Progenitor cell of endocrine pancreas (in vitro differentiated cells): Measurements from ENCODE around the gene CLIC5. TPM values are rescaled to one million over a fixed set of nuclear protein-coding genes. Genes with fewer than 3 reads are reported as not detected.
A peak's percentile ranks its signal among the peaks of the same experiment; 100 is the strongest.

Experiments
- DNase-seq: peaks from one replicate; pipeline ENCODE4 v3.0.0; 2021; ENCODE audit warnings: low spot score; ENCODE audit not compliant: unreplicated experiment
- H3K27ac Mint-ChIP-seq: 2 replicates; pipeline ENCODE4 v1.8.0; 2021; ENCODE audit warnings: mild to moderate bottlenecking, moderate library complexity, mixed read lengths
- H3K27me3 Mint-ChIP-seq: 2 replicates; pipeline ENCODE4 v1.8.0; 2021; ENCODE audit warnings: mixed read lengths
- H3K36me3 Mint-ChIP-seq: 2 replicates; pipeline ENCODE4 v1.8.0; 2022; ENCODE audit warnings: mixed read lengths; ENCODE audit not compliant: insufficient read depth
- H3K4me1 Mint-ChIP-seq: 2 replicates; pipeline ENCODE4 v1.8.0; 2021; ENCODE audit warnings: low read depth, mixed read lengths
- H3K4me3 Mint-ChIP-seq: 2 replicates; pipeline ENCODE4 v1.8.0; 2021; ENCODE audit warnings: low read depth, mild to moderate bottlenecking, moderate library complexity, mixed read lengths
- H3K9me3 Mint-ChIP-seq: 2 replicates; pipeline ENCODE4 v1.8.0; 2021; ENCODE audit warnings: low read depth, mixed read lengths
- CTCF ChIP-seq: fragments of 200-600 bp; sonication (generic); IDR thresholded peaks from one replicate; pipeline ENCODE4 v1.5.0; 2021; ENCODE audit warnings: antibody characterized with exemption, mild to moderate bottlenecking; ENCODE audit not compliant: unreplicated experiment
- long read RNA-seq: library from polyadenylated mRNA; unstranded; transcript quantifications from one replicate; pipeline ENCODE4 v2.0.0, GENCODE V29; 2020
- total RNA-seq: library from RNA; stranded (reverse); gene quantifications from 2 replicates; pipeline ENCODE4 v1.2.1, GENCODE V29; 2021

Gene CLIC5
- 28.4 and 35.9 TPM in 2 replicates for total RNA-seq
- long read RNA-seq, full-length matches to known transcripts = 35 of 86 reads
- long read RNA-seq, partial matches to known transcripts = 7 of 86 reads
- long read RNA-seq, other reads (novel, unspliced or antisense) = 44 of 86 reads

- Mint-ChIP-seq H3K27me3 (peaks cover 10% of the 10 kb centered on the region), H3K4me3 (peak within 1 kb of the TSS; percentile 80)
Observed at GRCh38 chr6:46015119-46015968, at the start of gene CLIC5. CLIC5 (minus strand) TSS chr6:46015860; CDS start chr6:46015542, 318 bp downstream.

GRCh38 chr6:46062991-46063390 lies 47.3 kb upstream of the CLIC5 start:
- Mint-ChIP-seq H3K4me3 (no peak overlapping the region), H3K36me3 (peaks cover 18% of the 10 kb centered on the region), H3K27me3 (no peaks in the 10 kb centered on the region), H3K9me3 (peaks cover 5% of the 10 kb centered on the region), H3K27ac (peak overlapping the region; percentile 91), H3K4me1 (peaks cover 55% of the 10 kb centered on the region)
- no peak for TF ChIP-seq CTCF
- DNase-seq = no peak

More at GRCh38 chr6:46015119-46015968, at the start of gene CLIC5:
- Mint-ChIP-seq H3K4me1 (peaks cover 28% of the 10 kb centered on the region), H3K27ac (peak within 1 kb of the TSS; percentile 65), H3K36me3 (peaks cover 2% of the 10 kb centered on the region), H3K9me3 (no peaks in the 10 kb centered on the region)
- peak; percentile 30 for DNase-seq
- no peak for TF ChIP-seq CTCF

GRCh38 chr6:46062312-46062711 lies 46.7 kb upstream of the CLIC5 start:
- peak; percentile 16 for DNase-seq
- Mint-ChIP-seq H3K9me3 (peaks cover 12% of the 10 kb centered on the region), H3K4me3 (peak overlapping the region; percentile 38), H3K27ac (peak overlapping the region; percentile 95), H3K4me1 (peaks cover 53% of the 10 kb centered on the region), H3K27me3 (no peaks in the 10 kb centered on the region), H3K36me3 (peaks cover 21% of the 10 kb centered on the region)
- no peak for TF ChIP-seq CTCF

DNA sequence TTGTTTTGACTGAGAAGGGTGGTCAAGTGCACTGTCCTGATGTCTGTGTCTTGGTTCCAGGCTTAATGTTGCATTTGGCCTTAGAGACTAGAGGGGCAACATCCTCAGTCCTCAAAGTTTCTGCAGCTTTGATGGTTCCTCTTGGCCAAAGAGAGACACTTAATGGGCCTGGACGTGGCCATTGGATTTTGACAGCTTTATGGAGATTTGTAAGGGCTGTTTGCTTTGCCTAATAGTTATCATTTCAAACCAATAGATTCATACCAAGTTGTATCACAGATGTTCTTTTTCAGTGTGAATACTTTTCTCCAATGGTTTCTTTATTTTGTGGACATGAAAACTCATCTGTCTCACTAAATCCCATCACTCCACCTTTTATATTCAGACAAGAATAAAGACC lies 45.8 kb upstream of the CLIC5 start:
- H3K9me3 Mint-ChIP-seq = peaks cover 20% of the 10 kb centered on the region
- DNase-seq = no peak
- H3K27me3 Mint-ChIP-seq = no peaks in the 10 kb centered on the region
- peak overlapping the region; percentile 95 for H3K27ac Mint-ChIP-seq
- no peak overlapping the region for H3K4me3 Mint-ChIP-seq
- H3K36me3 Mint-ChIP-seq = peaks cover 20% of the 10 kb centered on the region
- H3K4me1 Mint-ChIP-seq = peaks cover 47% of the 10 kb centered on the region
- TF ChIP-seq CTCF = no peak

DNA sequence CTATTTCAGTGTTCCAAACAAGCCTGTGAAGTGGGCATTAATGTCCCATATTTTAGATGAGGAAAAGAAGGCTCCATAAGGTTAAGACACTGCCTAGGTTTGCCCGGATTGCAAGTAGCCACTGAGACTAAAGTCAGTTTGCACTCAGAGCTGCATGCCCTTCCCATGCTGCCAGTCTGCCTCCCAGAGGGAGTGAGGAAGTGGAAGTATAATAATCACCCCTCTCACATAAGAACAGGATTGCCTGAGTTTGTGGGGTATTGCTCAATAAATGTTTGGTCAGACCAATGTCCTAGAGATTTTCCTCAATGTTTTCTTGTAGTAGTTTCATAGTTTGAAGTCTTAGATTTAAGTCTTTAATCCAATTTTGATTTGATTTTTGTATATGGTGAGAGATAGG lies 43.9 kb upstream of the CLIC5 start:
- no peak for DNase-seq
- Mint-ChIP-seq H3K4me3 (no peak overlapping the region), H3K27me3 (no peaks in the 10 kb centered on the region), H3K36me3 (peaks cover 24% of the 10 kb centered on the region), H3K4me1 (peaks cover 34% of the 10 kb centered on the region), H3K27ac (peak overlapping the region; percentile 1), H3K9me3 (peaks cover 25% of the 10 kb centered on the region)
- TF ChIP-seq CTCF = no peak
